Measurements from ENCODE around the gene MARCHF3.
A peak's percentile ranks its signal among the peaks of the same experiment; 100 is the strongest.
"Not testable (repeated sequence)": the region's sequence is repeated elsewhere in the genome, so short reads cannot be mapped to it uniquely, and the experiment has no call there.

The MARCHF3 gene

GRCh38 chr5:127030259-127031146, at the start of gene MARCHF3:
Gene MARCHF3 (minus strand): TSS chr5:127030558. CDS start chr5:126918171, 112,387 bp downstream.
- peak; percentile 69 for DNase-seq (ENCODE audit: low read depth)

- DNase-seq (ENCODE audit: low read depth): no peak
Measured at GRCh38 chr5:127079994-127080491, 49.7 kb upstream of the MARCHF3 start.

GRCh38 chr5:127077366-127077765, 47.0 kb upstream of the MARCHF3 start:
- DNase-seq (ENCODE audit: low read depth): no peak

GRCh38 chr5:127076315-127077129, 46.2 kb upstream of the MARCHF3 start:
- no peak for DNase-seq (ENCODE audit: low read depth)

- DNase-seq (ENCODE audit: low read depth): no peak
Measured at GRCh38 chr5:127074466-127074865, 44.1 kb upstream of the MARCHF3 start.

- no peak for DNase-seq (ENCODE audit: low read depth)
Measured at GRCh38 chr5:127072861-127073846, 42.8 kb upstream of the MARCHF3 start, which contains the start of gene C5orf63. Gene C5orf63 (minus strand): TSS chr5:127073502. CDS start chr5:127058995, 14,507 bp downstream.

GRCh38 chr5:127070243-127070642, 39.9 kb upstream of the MARCHF3 start:
- DNase-seq (ENCODE audit: low read depth): no peak

GRCh38 chr5:127068493-127069214, 38.3 kb upstream of the MARCHF3 start:
- peak; percentile 61 for DNase-seq (ENCODE audit: low read depth)

GRCh38 chr5:127066721-127067120, 36.4 kb upstream of the MARCHF3 start:
- no peak for DNase-seq (ENCODE audit: low read depth)

- no peak for DNase-seq (ENCODE audit: low read depth)
Measured at GRCh38 chr5:127064253-127064840, 34.0 kb upstream of the MARCHF3 start.

GRCh38 chr5:127063257-127063913, 33.0 kb upstream of the MARCHF3 start:
- DNase-seq (ENCODE audit: low read depth): no peak

- no peak for DNase-seq (ENCODE audit: low read depth)
Measured at GRCh38 chr5:127061956-127062355, 31.6 kb upstream of the MARCHF3 start.

- no peak for DNase-seq (ENCODE audit: low read depth)
Measured at GRCh38 chr5:127061537-127061936, 31.2 kb upstream of the MARCHF3 start.

- no peak for DNase-seq (ENCODE audit: low read depth)
Measured at GRCh38 chr5:127060470-127060985, 30.2 kb upstream of the MARCHF3 start.

GRCh38 chr5:127056896-127057295, 26.5 kb upstream of the MARCHF3 start:
- no peak for DNase-seq (ENCODE audit: low read depth)

GRCh38 chr5:127055880-127056653, 25.7 kb upstream of the MARCHF3 start:
- no peak for DNase-seq (ENCODE audit: low read depth)

- DNase-seq (ENCODE audit: low read depth): not testable (repeated sequence)
Measured at GRCh38 chr5:127053551-127053950, 23.2 kb upstream of the MARCHF3 start.

- DNase-seq (ENCODE audit: low read depth): no peak
Measured at GRCh38 chr5:127053049-127053448, 22.7 kb upstream of the MARCHF3 start.

GRCh38 chr5:127051591-127051990, 21.2 kb upstream of the MARCHF3 start:
- DNase-seq (ENCODE audit: low read depth): no peak

Measured in non-pigmented ciliary epithelial cell (primary cell).